HG02884 (cell line): ENCODE measurements around the gene ZC3H10.

Experiments used
- ATAC-seq: cut with Tn5 transposase; IDR thresholded peaks from one replicate; pipeline ENCODE4 v1.9.1; 2021; ENCODE audit warnings: mild to moderate bottlenecking, moderate library complexity; ENCODE audit not compliant: unreplicated experiment

ZC3H10 gene

GRCh38 chr12:56127485-56127887 lies 9.4 kb downstream of the ZC3H10 start:
- no peak for ATAC-seq

GRCh38 chr12:56127888-56128669 lies 10.0 kb downstream of the ZC3H10 start, which contains the start of gene ESYT1:
TSS of gene ESYT1 (plus strand) at chr12:56128267. CDS start at chr12:56128320, 53 bp downstream.
- ATAC-seq: peak; percentile 84

- ATAC-seq: no peak
Observed at GRCh38 chr12:56128670-56129205, 10.7 kb downstream of the ZC3H10 start.

GRCh38 chr12:56129206-56129941 lies 11.3 kb downstream of the ZC3H10 start:
- no peak for ATAC-seq

- ATAC-seq: no peak
Observed at GRCh38 chr12:56129942-56130495, 12.0 kb downstream of the ZC3H10 start.

- ATAC-seq: no peak
Observed at GRCh38 chr12:56130876-56131275, 12.8 kb downstream of the ZC3H10 start.

GRCh38 chr12:56134897-56135296 lies 16.8 kb downstream of the ZC3H10 start:
- ATAC-seq: no peak

- no peak for ATAC-seq
Observed at GRCh38 chr12:56137853-56138571, 19.9 kb downstream of the ZC3H10 start.

- ATAC-seq: no peak
Observed at GRCh38 chr12:56141946-56142784, 24.1 kb downstream of the ZC3H10 start.

- no peak for ATAC-seq
Observed at GRCh38 chr12:56143217-56143616, 25.2 kb downstream of the ZC3H10 start.

GRCh38 chr12:56143870-56144269 lies 25.8 kb downstream of the ZC3H10 start:
- no peak for ATAC-seq

- ATAC-seq: no peak
Observed at GRCh38 chr12:56145217-56145616, 27.2 kb downstream of the ZC3H10 start.

- no peak for ATAC-seq
Observed at GRCh38 chr12:56146492-56147460, 28.7 kb downstream of the ZC3H10 start.

- ATAC-seq: no peak
Observed at GRCh38 chr12:56150563-56150962, 32.5 kb downstream of the ZC3H10 start.

GRCh38 chr12:56151672-56152131 lies 33.6 kb downstream of the ZC3H10 start:
- ATAC-seq: peak; percentile 46

- peak; percentile 83 for ATAC-seq
Observed at GRCh38 chr12:56152132-56152755, 34.2 kb downstream of the ZC3H10 start, which contains the start of gene MYL6B. TSS of gene MYL6B (plus strand) at chr12:56152587. CDS start at chr12:56153919, 1,332 bp downstream.

GRCh38 chr12:56152756-56153677 lies 35.0 kb downstream of the ZC3H10 start:
- ATAC-seq: no peak
